CD4-positive, alpha-beta T cell treated with Interleukin-15 for 1 hour (primary cell): ENCODE data around the gene SRCIN1.
A peak's percentile ranks its signal among the peaks of the same experiment; 100 is the strongest.
"Not testable (repeated sequence)": the region's sequence is repeated elsewhere in the genome, so short reads cannot be mapped to it uniquely, and the experiment has no call there.

Experiments
- DNase-seq: peaks from one replicate; pipeline ENCODE4 v3.0.0-alpha.2; 2020

Gene SRCIN1

DNA sequence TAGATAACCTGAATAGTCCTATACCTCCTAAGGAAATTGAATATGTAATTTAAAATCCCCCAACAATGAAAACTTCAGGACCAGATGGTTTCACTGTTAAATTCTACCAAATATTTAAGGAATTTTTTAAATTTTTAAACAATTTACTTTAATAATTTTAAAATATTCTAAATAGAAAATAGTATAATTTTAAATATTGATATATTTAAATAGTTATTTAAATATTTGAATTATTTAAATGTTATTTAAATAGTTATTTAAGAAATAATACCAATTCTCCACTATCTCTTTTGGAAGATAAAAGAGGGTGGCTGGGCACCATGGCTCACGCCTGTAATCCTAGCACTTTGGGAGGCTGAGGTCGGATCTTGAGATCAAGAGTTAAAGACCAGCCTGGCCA lies 104.0 kb downstream of the SRCIN1 start:
- DNase-seq: not testable (repeated sequence)

DNA sequence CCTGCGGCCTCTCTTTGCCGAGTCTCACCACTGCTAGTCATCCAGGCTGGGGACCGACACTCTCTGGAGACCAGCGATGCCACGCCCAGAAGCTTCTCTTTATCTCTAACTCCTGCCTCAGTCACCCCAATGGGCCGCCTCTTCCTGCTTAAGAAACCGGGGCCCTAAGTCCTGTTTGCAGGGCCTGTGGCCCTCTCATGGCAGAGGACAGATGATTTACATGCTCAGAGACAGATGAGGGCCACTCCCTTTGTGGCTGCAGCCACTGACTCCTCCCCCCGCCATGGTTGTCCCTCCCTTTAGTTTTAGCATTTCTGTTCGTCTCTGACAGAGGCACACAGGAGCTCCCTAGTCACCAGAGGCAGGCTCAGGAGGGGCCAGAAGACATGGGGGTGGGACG lies 106.5 kb downstream of the SRCIN1 start:
- DNase-seq: not testable (repeated sequence)

DNA sequence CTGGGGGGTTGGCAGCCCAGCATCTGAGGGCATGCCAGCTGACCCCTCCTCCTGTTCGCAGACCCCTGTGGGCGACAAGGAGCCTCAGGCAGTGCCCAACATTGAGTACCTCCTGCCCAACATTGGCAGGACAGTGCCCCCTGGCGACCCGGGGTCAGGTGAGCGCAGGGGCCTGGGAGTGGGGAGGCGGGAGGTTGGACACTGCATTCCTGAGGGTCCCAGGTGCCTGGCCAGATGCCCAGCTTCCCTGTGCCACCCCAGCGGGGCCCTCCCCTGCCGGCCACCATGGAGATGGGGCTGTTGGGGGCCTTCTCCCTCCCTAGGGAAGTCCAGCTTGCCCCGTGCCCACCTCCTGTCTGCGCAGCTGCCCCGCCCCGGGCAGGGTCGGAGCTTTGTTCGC lies 107.4 kb downstream of the SRCIN1 start:
- DNase-seq: no peak

DNA sequence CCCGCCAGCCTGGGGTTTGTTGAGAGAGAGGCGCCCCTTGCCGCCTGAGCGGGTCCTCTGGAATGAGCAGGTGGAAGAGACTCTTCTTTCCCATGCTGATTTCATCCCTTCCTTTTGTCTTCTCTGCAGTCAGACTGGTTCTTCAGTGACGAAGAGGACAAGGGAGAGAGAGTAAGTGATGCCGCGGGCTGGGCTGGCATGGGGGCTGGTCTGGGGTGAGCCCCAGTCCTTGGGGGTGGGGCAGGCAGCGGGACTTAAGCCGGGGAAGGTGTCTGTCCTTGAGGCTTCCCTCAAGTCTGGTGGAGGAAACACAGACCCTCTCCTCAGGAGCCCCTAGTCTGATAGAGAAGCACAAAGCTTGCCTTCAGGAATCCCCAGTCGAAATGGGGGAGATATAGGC lies 108.1 kb downstream of the SRCIN1 start:
- DNase-seq: not testable (repeated sequence)

DNA sequence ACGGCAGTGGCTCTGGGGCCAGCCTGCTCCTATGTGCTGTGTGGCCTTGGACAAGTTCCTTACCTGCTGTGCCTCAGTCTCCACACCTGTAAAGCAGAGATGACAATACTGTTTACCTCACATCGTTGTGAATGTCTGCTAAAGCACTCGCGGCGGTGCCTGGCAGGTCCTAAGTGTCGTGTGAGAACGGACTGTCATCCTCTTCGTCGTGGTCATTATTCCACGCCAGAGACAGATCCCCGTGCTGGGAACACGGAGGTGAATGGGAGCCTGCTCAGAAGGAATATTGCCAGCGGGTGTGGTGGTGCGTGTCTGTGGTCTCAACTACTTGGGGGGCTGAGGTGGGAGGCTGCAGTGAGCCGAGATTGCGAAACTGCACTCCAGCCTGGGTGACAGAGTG lies 111.6 kb downstream of the SRCIN1 start:
- not testable (repeated sequence) for DNase-seq

DNA sequence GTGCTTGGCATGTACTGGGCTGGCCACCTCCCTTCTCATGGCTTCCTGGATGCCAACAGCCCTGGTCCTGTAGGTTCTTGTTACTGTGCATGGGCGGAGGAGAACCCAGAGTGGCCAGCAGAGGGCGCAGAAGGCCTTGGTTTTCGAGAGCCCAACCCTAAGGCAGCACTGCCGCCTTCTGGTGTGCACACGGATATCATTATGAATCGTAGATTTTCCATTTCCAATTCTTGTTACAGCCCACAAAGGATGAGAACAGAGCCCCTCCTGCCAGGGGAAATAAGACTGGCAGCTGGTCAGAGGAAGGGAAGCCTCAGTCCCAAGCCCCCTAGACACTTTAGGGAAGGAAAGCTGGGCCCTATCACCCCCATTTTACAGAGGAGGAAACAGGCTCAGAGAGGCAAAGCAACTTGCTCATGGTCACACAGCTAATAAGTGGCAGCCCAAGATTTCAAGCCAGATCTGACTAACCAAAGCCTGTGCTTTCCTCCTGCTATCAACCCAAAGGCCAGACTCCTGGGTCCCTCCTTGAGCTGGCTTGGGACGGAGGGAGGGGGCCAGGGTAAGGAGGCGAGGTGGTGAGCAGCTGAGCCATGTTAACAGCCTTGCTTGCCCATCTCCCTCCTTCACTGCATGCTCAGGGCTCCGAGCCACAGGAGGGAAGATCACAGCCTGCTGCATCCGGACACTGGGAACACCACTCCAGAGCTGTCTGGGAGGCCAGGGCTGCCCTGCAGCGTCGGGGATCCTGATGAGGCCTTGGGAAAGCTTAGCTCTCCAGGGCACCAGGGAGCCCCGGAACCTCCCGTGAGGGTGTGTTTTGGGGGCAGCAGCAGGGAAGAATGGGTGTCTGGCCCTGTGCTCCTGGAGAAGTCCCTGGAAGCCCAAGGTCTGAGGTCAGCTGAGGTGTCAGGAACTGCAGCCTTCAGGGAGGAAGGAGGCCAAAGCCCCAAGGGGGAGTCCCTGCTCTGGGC lies 113.4 kb downstream of the SRCIN1 start:
- peak; percentile 87 for DNase-seq

DNA sequence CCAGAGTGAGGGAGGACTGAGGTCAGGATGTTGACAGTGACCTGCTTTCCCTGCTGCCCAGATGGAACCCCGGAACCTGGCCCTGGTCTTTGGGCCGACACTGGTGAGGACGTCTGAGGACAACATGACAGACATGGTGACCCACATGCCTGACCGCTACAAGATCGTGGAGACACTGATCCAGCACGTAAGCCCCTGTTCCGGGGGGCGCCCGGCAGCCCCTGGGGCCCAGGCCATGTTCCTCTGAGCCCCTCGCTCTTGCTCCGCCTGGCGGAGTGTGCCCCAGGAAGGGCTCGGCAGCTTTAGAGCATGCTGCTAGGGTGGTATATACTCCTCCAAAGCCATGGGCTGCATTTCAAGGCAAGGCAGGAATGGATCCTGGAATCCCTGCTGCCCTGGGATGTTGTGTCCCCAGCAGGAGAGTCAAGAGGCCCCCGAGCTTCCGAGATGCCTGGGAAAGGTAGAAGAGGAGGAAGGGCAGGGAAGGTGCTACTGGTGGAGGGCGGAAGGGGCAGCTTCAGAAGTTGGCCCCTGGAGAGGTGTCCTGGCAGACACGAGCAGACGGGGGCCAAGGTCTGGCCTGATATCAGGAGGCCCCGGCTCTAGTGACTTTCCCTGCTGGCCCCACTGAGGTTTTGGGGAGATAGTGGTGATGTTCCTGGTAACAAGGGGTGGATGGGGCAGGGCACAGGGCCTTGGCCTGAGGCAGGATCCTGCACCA lies 114.2 kb downstream of the SRCIN1 start:
- not testable (repeated sequence) for DNase-seq

DNA sequence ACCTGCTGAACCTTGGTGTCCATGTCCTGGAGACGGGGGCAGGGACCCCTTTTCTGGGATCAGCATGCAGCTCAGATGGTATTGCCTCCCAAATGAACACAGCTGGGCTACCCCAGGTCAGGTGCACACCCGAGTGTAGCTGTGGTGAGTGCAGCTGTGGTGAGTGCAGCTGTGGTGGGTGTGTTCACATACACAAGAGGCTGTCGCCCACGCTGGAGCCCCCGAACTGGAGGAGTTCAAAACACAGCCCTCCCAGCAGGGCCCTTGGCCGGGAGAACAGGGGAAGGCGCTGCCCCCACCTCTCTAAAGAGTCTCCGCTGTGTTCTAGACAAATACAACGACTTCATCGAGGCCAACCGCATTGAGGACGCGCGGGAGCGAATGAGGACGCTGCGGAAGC lies 116.0 kb downstream of the SRCIN1 start:
- DNase-seq: not testable (repeated sequence)

DNA sequence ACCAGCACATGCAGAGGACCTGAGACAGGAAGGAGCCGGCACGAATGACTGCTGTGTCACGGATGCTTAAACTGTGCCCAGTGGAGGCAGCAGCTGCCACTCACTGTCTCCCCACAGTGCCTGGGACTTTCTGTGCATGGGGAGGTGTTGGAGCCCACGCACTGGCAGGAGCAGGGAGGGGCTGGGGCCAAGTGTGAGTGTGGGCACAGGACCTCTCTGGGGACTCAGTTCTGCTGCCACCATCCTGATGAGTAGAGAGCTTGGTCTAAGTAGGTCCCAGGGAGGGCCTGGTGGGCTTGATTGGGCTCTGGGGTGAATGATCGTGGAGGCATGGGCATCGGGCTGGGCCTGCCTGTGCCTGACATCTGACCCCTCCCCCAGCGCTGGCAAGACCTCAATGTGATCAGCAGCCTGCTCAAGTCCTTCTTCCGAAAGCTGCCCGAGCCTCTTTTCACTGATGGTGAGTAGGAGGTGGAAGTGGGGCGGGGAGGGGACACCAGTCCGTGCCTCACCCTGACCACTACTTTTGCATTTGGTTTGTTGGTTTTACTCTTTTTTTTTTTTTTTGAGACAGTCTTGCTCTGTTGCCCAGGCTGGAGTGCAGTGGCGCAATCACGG lies 120.0 kb downstream of the SRCIN1 start:
- DNase-seq: peak; percentile 26

DNA sequence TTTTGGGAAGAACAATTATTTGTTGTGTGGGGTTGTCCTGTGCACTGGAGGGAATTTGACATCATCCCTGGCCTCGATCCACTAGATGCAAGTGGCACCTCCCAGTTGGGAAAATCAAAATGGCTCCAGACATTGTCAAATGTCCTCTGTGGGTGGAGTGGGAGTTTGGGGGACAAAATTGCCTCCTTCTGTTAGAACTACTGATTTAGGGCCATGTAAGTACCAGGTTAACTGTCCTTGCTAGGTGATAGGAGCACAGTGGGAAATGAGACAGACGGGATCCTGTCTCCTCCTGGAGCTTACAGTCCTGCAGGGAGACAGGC lies 120.6 kb downstream of the SRCIN1 start:
- DNase-seq: no peak

DNA sequence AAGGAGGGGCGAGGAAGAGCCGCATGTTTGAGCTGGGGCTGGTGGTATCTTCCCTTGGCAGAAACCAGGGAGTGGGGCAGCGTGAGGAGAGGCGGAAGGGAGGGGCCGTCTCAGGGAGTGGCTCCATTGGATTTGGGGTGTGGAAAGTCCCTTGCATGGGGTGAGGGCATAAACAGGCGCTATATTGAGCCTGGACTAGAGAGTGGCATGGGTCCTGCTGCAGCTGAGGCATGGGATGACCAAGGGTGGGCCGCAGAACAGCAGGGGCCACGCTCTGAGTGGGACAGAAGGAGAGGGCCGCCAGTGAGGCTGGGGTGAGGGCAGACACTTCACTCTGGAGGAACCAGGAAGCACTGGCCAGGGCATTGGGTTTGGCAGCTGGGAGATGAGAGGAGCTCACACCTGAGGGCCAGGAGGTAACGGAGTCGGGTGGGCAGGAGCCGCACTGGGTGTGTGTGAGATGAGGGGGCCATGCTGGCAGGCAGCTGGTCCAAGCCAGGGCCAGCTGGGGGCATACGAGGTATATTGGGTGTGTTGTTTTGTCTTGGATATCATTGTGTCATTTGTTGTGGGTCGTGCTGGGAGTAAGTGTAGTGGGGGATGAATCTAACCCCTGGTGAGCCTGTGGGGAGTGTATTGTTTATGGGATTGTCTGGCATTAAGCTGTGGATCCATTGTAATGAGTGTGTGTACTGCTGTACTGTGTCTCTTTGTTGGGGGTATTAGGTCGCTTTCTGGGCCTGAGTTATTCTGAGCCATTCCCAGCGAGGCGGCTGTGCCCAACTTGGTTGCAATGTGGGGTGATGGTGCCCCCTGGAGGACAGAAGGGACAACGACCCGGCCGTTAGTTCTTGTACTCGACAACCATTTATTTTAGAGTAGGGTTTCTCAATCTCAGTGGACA lies 121.3 kb downstream of the SRCIN1 start:
- peak; percentile 39 for DNase-seq

DNA sequence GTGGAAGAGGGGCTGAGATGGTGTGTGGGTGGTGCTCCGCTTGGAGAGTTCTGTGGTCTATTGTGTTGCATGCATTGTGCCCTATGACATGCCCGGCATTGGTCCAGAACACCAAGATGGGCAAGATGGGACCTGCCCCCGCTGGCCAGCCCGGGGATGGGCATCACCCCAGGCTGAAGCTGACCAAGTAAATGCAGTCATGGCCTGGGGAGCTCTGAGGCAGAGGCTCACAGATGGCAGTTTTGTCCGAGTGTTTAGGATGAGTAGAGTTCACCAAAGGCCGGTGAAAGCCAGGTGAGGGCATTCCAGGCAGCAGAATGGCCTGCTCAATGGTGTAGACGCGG lies 123.1 kb downstream of the SRCIN1 start:
- not testable (repeated sequence) for DNase-seq

DNA sequence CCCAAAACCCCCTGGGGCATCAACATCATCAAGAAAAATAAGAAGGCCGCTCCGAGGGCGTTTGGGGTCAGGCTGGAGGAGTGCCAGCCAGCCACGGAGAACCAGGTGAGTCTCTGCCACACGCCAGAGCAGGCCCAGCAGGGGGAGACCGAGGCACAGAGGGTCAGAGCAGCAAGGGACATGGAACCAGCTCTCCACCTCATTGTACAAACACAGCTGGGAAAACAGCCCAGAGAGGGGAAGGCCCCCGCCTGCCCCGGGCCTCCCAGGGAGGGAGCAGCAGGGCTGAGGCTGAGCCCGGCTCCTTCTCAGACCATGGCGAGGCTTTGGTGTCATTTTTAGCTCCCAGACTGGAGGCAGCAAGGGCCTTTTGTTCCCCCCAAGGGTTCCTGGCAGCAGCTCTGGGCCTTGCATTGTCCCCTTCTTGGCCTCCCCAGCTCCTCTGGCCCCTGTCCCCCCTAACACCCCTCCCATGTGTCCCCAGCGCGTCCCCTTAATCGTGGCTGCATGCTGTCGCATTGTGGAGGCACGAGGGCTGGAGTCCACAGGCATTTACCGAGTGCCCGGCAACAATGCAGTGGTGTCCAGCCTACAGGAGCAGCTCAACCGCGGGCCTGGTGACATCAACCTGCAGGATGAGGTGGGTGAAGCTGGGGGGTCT lies 123.6 kb downstream of the SRCIN1 start:
- not testable (repeated sequence) for DNase-seq
